ENCODE measurements around the gene MUS81.

DNA sequence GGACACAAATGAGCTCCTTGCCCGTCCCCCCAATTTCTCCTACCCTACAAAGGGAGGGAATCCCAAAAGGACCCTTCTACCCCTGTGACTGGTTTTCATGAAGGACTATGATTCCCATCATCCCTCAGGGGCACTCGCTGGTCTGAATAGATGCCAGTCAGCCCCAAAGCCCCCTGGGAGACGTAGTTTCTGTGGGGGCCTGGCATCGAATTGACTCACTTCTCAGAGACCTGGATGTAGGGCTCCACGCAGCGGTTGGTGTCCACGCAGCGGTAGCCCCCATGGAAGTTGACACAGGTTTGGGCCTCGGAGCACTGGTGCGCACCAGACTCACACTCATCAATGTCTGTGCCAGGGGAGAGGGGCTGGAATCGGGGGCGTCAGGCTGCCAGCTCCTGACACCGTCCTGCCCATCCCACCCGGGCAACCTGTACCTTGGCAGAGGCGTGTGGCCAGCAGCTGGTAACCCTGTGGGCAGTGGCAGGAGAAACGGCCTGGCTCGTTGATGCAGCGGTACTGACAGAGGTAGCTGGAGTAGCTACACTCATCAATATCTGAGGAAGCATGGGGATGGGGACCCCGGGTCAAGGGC lies 7.9 kb downstream of the MUS81 start:
- TF ChIP-seq, protein P1, sequence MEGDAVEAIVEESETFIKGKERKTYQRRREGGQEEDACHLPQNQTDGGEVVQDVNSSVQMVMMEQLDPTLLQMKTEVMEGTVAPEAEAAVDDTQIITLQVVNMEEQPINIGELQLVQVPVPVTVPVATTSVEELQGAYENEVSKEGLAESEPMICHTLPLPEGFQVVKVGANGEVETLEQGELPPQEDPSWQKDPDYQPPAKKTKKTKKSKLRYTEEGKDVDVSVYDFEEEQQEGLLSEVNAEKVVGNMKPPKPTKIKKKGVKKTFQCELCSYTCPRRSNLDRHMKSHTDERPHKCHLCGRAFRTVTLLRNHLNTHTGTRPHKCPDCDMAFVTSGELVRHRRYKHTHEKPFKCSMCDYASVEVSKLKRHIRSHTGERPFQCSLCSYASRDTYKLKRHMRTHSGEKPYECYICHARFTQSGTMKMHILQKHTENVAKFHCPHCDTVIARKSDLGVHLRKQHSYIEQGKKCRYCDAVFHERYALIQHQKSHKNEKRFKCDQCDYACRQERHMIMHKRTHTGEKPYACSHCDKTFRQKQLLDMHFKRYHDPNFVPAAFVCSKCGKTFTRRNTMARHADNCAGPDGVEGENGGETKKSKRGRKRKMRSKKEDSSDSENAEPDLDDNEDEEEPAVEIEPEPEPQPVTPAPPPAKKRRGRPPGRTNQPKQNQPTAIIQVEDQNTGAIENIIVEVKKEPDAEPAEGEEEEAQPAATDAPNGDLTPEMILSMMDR (IDR thresholded peaks at IDR 0.05 in 2 of 3, conservative IDR thresholded peaks at IDR 0.05 in 1 of 3; ENCODE audit: insufficient read depth in 2 of 3, low read depth in 1 of 3, low read length in 3 of 3) = no peak
- TF ChIP-seq SMARCA5 (IDR thresholded peaks at IDR 0.05) (no peak), ARNT (IDR thresholded peaks at IDR 0.05) (no peak)
- TF ChIP-seq, protein P2, sequence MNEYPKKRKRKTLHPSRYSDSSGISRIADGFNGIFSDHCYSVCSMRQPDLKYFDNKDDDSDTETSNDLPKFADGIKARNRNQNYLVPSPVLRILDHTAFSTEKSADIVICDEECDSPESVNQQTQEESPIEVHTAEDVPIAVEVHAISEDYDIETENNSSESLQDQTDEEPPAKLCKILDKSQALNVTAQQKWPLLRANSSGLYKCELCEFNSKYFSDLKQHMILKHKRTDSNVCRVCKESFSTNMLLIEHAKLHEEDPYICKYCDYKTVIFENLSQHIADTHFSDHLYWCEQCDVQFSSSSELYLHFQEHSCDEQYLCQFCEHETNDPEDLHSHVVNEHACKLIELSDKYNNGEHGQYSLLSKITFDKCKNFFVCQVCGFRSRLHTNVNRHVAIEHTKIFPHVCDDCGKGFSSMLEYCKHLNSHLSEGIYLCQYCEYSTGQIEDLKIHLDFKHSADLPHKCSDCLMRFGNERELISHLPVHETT (CRISPR knock-in tag; conservative IDR thresholded peaks at IDR 0.05 in 1 of 2, IDR thresholded peaks at IDR 0.05 in 1 of 2) = no peak
- TF ChIP-seq, protein P3, sequence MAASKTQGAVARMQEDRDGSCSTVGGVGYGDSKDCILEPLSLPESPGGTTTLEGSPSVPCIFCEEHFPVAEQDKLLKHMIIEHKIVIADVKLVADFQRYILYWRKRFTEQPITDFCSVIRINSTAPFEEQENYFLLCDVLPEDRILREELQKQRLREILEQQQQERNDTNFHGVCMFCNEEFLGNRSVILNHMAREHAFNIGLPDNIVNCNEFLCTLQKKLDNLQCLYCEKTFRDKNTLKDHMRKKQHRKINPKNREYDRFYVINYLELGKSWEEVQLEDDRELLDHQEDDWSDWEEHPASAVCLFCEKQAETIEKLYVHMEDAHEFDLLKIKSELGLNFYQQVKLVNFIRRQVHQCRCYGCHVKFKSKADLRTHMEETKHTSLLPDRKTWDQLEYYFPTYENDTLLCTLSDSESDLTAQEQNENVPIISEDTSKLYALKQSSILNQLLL (CRISPR knock-in tag; IDR thresholded peaks at IDR 0.05; ENCODE audit: borderline replicate concordance) = no peak
